Heart left ventricle (tissue), 16 donors: ENCODE measurements around the gene TTC12. TPM values are rescaled to one million over a fixed set of nuclear protein-coding genes. Genes with fewer than 3 reads are reported as not detected.

Source experiments
- ATAC-seq, 4 donors: fragments of 200-7000 bp; cut with Tn5 transposase; one replicate each; pipeline ENCODE4 v1.9.1; 2020 to 2022; ENCODE audit warnings: moderate library complexity in 4 of 4, mild to moderate bottlenecking in 3 of 4, moderate number of reproducible peaks in 1 of 4
- DNase-seq, 5 donors: peaks; one replicate each; pipeline ENCODE4 v3.0.0-alpha.2; 2020
- H3K27ac ChIP-seq, 12 donors: fragments of 200-600 bp; sonication (generic) in 4 of 12; one replicate each; pipeline versions ENCODE4 v1.5.0 to v1.8.0; 2016 to 2022; ENCODE audit warnings: mild to moderate bottlenecking in 2 of 12
- H3K27me3 ChIP-seq, 9 donors: fragments of 200-600 bp; sonication (generic) in 2 of 9; one replicate each; pipeline versions ENCODE4 v1.5.1 to v1.8.0; 2016 to 2022; ENCODE audit warnings: mild to moderate bottlenecking in 3 of 9
- H3K36me3 ChIP-seq, 9 donors: fragments of 200-600 bp; sonication (generic) in 2 of 9; one replicate each; pipeline versions ENCODE4 v1.5.0 to v1.8.0; 2018 to 2022; ENCODE audit warnings: mild to moderate bottlenecking in 2 of 9
- H3K4me1 ChIP-seq, 12 donors: fragments of 200-600 bp; sonication (generic) in 4 of 12; one replicate each; pipeline versions ENCODE4 v1.5.0 to v1.8.0; 2016 to 2022; ENCODE audit warnings: mild to moderate bottlenecking in 3 of 12
- H3K4me3 ChIP-seq, 12 donors: fragments of 200-600 bp; sonication (generic) in 4 of 12; one replicate each; pipeline versions ENCODE4 v1.5.0 to v1.8.0; 2017 to 2022; ENCODE audit warnings: mild to moderate bottlenecking in 9 of 12, moderate library complexity in 4 of 12
- H3K9me3 ChIP-seq, 12 donors: fragments of 200-600 bp; sonication (generic) in 4 of 12; one replicate each; pipeline versions ENCODE4 v1.5.0 to v1.8.0; 2016 to 2022; ENCODE audit warnings: mild to moderate bottlenecking in 1 of 12
- POLR2A ChIP-seq, 2 donors: fragments of 450-650 bp; IDR thresholded peaks; one replicate each; pipeline ENCODE4 v1.6.1; 2017; ENCODE audit warnings: antibody characterized with exemption in 2 of 2, mild to moderate bottlenecking in 2 of 2, moderate library complexity in 2 of 2
- WGBS, 4 donors: extraction: QIAGEN DNeasy Blood & Tissue Kit in 2 of 4; methylation state at CpG; one replicate each; pipeline versions ENCODE4 v1.1.5 to v1.1.7; 2013 to 2018; 5-methylcytosine and 5-hydroxymethylcytosine counted together
- intact Hi-C, 10 donors: fragments of 100-400 bp; cut with DNase I; formaldehyde crosslinking; loops; one replicate each; pipeline versions ENCODE4 v1.11.1 to v1.14.2; 2022
- polyA plus RNA-seq, 2 donors: library from polyadenylated mRNA; stranded (reverse); fragments of 200-250 nt; gene quantifications; one replicate each; pipeline ENCODE4 v1.2.3, GENCODE V29; 2013
- total RNA-seq, 9 donors: library from RNA; depleted of rRNA in 2 of 9; stranded (reverse); fragments of >200 nt in 2 of 9; fragmentation: NEBNext Ultra II Directional in 3 of 9; extraction: Animal tissue kit (Norgen Biotek cat#: 25700) in 3 of 9; gene quantifications; one replicate each; pipeline versions ENCODE4 v1.1.0 to v1.2.4, GENCODE V29; 2016 to 2023
- TF ChIP-seq, protein P1 (sequence below), 12 donors: fragments of 200-600 bp; sonication (generic) in 4 of 12; IDR thresholded peaks; one replicate each; pipeline versions ENCODE4 v1.5.0 to v1.8.0; 2018 to 2022; ENCODE audit warnings: antibody characterized with exemption in 12 of 12, mild to moderate bottlenecking in 5 of 12
- donor health status: ischemic (EF 13 %, LVEDD 7.1; RV severe dilation, severe dysfunction).
- donor health status: healthy with polysubstance abuse.
- donor health status: DM: no; HTN: yes; CAD: no.
- donor health status: DM: no; HTN: no; CAD: no.
- donor health status: ischemic (EF 25% LVEDD 6.9; RV normal size, moderate dysfunction).
- donor health status: ischemic (EF 25% LVEDD 5.7; RV mildly dilated, moderate dysfunction).
- donor health status: healthy.
- donor health status: DM: yes; HTN: yes; CAD: no.
- donor health status: ischemic (EF 35%, LVEDD 5.7; RV mildly dilated, moderate dysfunction).
- donor health status: nonischemic (EF 11% LVEDD 7.7; RV severe dilation, severe dysfunction).
- donor health status: DM: yes; HTN: yes; CAD: no.
- donor health status: PGD.
- donor health status: ischemic (EF 29% LVEDD 5.4; RV normal size, mild dysfunction).
- donor health status: nonischemic (EF 23%, LVEDD 6.1; RV moderate dilation, normal function).

TTC12 gene
- total and polyA plus RNA-seq, 11 donors, result 2.7 to 11.9 (median 6.9) TPM

DNA sequence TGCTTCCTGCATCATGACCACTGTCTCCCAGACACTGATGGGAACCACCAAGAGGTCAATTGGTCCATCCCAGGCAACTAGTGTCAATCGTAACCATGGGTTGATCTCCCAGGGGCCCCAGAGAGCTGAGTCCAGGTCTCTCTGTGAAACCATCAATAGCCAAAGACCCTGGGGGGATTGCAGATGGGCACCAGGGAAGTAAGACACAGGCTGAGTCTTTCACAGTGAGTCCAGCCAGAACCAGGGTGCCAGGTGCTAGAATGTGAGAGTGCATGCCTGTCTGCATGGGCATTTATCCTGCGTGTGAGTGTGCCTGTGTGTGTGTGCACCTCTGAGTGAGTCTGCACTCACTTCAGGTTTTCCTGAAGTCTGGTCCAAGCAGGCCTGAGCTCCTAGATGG lies 45.3 kb upstream of the TTC12 start:
- intact Hi-C loops, result loop anchor here in 4 of 10 donors (10.0 kb wide), 3 partner anchors 304 to 474 kb away; partner anchors contain the start of gene NCAM1 (in 3 of the 4)
- peaks cover 0 to 20% (median 0%) of the 10 kb centered on the region in 12 donors for H3K4me1 ChIP-seq
- TF ChIP-seq, protein P1, sequence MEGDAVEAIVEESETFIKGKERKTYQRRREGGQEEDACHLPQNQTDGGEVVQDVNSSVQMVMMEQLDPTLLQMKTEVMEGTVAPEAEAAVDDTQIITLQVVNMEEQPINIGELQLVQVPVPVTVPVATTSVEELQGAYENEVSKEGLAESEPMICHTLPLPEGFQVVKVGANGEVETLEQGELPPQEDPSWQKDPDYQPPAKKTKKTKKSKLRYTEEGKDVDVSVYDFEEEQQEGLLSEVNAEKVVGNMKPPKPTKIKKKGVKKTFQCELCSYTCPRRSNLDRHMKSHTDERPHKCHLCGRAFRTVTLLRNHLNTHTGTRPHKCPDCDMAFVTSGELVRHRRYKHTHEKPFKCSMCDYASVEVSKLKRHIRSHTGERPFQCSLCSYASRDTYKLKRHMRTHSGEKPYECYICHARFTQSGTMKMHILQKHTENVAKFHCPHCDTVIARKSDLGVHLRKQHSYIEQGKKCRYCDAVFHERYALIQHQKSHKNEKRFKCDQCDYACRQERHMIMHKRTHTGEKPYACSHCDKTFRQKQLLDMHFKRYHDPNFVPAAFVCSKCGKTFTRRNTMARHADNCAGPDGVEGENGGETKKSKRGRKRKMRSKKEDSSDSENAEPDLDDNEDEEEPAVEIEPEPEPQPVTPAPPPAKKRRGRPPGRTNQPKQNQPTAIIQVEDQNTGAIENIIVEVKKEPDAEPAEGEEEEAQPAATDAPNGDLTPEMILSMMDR (IDR thresholded peaks at IDR 0.05), result no peak
- TF ChIP-seq POLR2A (IDR thresholded peaks at IDR 0.05), result no peak
- ATAC-seq, result no peak
- no peak overlapping the region for H3K27ac ChIP-seq
- H3K27me3 ChIP-seq, result no peaks in the 10 kb centered on the region
- H3K9me3 ChIP-seq, result no peaks in the 10 kb centered on the region
- no peak for DNase-seq
- peaks cover 0 to 5% (median 0%) of the 10 kb centered on the region in 9 donors for H3K36me3 ChIP-seq
- 92 to 100% (median 96%) methylated on average over 2 of the region's 2 CpGs for WGBS, 4 donors
- H3K4me3 ChIP-seq, result no peak overlapping the region

DNA sequence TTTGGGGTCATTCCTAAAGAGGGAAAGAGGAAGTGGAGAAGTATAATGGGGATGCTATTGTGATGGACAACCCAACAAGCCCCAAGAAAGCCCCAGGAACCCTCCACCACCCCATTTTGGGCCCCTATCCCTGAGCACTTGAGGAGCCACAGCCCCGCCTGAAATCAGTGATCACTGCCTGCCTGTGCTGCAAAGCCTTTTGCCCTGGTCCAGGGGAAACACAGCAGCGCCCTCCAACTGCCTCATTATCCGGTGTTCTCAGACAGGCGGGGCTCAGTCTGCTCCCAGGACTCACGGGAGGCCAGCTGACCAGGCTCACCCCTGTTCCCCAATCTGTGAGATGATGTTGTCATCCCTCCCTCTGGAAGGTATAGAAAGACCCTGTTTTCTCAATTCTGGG lies 44.7 kb upstream of the TTC12 start:
- 88 to 95% (median 90%) methylated on average over 5 of the region's 5 CpGs for WGBS, 4 donors
- H3K36me3 ChIP-seq, result peaks cover 0 to 5% (median 0%) of the 10 kb centered on the region in 9 donors
- H3K4me3 ChIP-seq, result no peak overlapping the region
- ATAC-seq, result no peak
- intact Hi-C loops, result loop anchor here in 6 of 10 donors (10.0 kb wide), 3 partner anchors 305 to 475 kb away; partner anchors contain the start of gene NCAM1 (in 5 of the 6)
- TF ChIP-seq, protein P1 (IDR thresholded peaks at IDR 0.05), result no peak
- TF ChIP-seq POLR2A (IDR thresholded peaks at IDR 0.05), result no peak
- no peak overlapping the region for H3K27ac ChIP-seq
- H3K9me3 ChIP-seq, result no peaks in the 10 kb centered on the region
- no peak for DNase-seq
- H3K4me1 ChIP-seq, result peaks cover 0 to 14% (median 0%) of the 10 kb centered on the region in 12 donors
- H3K27me3 ChIP-seq, result no peaks in the 10 kb centered on the region

DNA sequence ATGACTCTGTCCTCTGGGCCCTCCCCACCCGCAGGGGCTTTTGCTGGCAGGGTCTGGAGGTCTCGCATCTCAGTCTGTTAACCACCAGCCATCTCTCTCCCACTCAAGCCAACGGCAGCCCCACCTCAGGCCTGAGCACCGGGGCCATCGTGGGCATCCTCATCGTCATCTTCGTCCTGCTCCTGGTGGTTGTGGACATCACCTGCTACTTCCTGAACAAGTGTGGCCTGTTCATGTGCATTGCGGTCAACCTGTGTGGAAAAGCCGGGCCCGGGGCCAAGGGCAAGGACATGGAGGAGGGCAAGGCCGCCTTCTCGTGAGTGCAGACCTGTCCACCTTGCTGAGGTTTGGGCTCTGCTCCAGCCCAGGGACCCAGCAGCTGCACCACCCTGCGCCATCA lies 44.3 kb upstream of the TTC12 start:
- ATAC-seq (no peak), DNase-seq (no peak)
- Histone ChIP-seq H3K36me3 (peaks cover 0 to 5% (median 0%) of the 10 kb centered on the region in 9 donors), H3K27me3 (no peaks in the 10 kb centered on the region), H3K4me3 (no peak overlapping the region), H3K4me1 (peaks cover 0 to 12% (median 0%) of the 10 kb centered on the region in 12 donors), H3K9me3 (no peaks in the 10 kb centered on the region), H3K27ac (no peak overlapping the region)
- TF ChIP-seq POLR2A (IDR thresholded peaks at IDR 0.05), result no peak
- TF ChIP-seq, protein P1 (IDR thresholded peaks at IDR 0.05), result no peak
- intact Hi-C loops, result loop anchor here in 2 of 10 donors (10.0 kb wide), 1 partner anchor 305 kb away; the partner anchor contains the start of gene NCAM1 (in 2 of the 2)
- 94 to 97% (median 95%) methylated on average over 13 of the region's 13 CpGs for WGBS, 4 donors

DNA sequence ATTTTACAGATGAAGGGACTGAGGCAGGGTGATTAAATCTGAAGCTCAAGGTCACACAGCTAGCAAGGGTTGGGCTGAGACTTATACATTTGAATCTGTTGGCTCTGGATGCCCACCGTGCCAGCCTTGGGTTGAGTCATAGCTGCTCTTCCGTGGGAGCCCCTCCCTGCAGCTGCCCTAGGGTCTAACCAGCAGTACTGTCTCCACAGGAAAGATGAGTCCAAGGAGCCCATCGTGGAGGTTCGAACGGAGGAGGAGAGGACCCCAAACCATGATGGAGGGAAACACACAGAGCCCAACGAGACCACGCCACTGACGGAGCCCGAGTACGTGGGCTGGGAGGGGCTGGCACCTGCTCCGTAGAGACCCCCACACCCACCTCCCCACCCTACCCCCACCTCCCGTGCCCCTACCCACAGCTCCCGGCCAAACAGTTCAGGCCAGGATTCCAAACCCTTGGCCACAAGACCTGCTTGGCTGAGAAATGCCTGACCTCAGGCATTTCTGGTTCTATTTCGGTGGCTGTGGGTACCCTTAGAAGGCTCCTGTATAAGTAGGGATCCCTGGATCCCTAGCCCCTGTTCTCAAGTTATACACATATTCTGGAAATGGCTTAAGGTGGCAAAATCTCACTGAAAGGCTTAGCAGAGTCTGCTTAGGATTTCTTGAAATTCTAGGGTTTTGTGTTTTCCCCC lies 42.7 kb upstream of the TTC12 start:
- 85 to 94% (median 92%) methylated on average over 13 to 14 of the region's 14 CpGs for WGBS, 4 donors
- DNase-seq (no peak), ATAC-seq (no peak)
- Histone ChIP-seq H3K4me1 (no peaks in the 10 kb centered on the region), H3K27ac (no peak overlapping the region), H3K9me3 (no peaks in the 10 kb centered on the region), H3K4me3 (no peak overlapping the region), H3K36me3 (peaks cover 0 to 13% (median 0%) of the 10 kb centered on the region in 9 donors), H3K27me3 (no peaks in the 10 kb centered on the region)
- intact Hi-C loops, result loop anchor here in 2 of 10 donors (10.0 kb wide), 1 partner anchor 307 kb away; the partner anchor contains the start of gene NCAM1 (in 2 of the 2)
- TF ChIP-seq, protein P1 (IDR thresholded peaks at IDR 0.05), result no peak
- TF ChIP-seq POLR2A (IDR thresholded peaks at IDR 0.05), result no peak
